UCSD-AML1 (cell line): ENCODE results near the gene RARS1.

ENCODE experiments used
- DNase-seq: peaks from one replicate; lab custom pipeline; 2025; ENCODE audit not compliant: unreplicated experiment; lab: John Stamatoyannopoulos, UW

Gene RARS1

GRCh38 chr5:168553377-168554130, 67.3 kb downstream of the RARS1 start:
- no peak for DNase-seq

DNA sequence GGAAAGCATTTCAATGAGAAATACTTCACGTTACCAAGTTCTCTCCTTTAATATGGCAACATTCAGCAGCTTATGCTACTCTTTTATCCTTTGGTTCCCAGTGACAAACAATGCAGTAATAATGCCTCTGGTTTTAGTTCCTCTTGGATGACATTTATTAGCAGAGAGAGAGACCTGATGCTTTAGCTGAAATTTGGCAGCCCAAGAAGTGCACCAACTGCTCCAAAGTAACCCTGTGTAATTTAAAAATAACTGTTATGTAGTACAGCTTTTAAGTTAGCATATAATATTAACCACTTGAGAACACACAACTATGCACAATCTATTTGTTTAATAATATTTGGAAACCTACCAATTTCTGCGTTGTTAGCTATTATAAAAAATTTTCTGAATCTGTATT, 71.1 kb downstream of the RARS1 start:
- DNase-seq, result no peak

- DNase-seq, result no peak
These were observed 76.0 kb downstream of the RARS1 start for GRCh38 chr5:168562279-168562678.

- DNase-seq, result no peak
These were observed 77.7 kb downstream of the RARS1 start for GRCh38 chr5:168563959-168564358.

GRCh38 chr5:168568738-168569137, 82.5 kb downstream of the RARS1 start:
- DNase-seq, result no peak
